ENCODE results near the gene LDAF1. TPM values are rescaled to one million over a fixed set of nuclear protein-coding genes. Genes with fewer than 3 reads are reported as not detected.
"Not testable (repeated sequence)": the region's sequence is repeated elsewhere in the genome, so short reads cannot be mapped to it uniquely, and the experiment has no call there.

The LDAF1 gene
- total RNA-seq (2014; rRNA removed) (3.6 and 11.5 TPM in 2 replicates), Bru-seq, nascent RNA (percentile 61 among the genes with signal in this experiment), BruChase-seq, experiment 1, labeled RNA remaining after a 6-hour chase (percentile 64 among the genes with signal in this experiment), BruChase-seq, experiment 2, labeled RNA remaining after a 2-hour chase (percentile 57 among the genes with signal in this experiment)
- long read RNA-seq, transcript TMEM159-202 (5 exons, 1,812 nt): minor isoform, 12 of 40 reads
- long read RNA-seq, transcript TMEM159-201 (5 exons, 2,014 nt): major isoform, 18 of 40 reads
- long read RNA-seq, partial matches to known transcripts: 1 of 40 reads
- long read RNA-seq, other reads (novel, unspliced or antisense): 7 of 40 reads

- Histone ChIP-seq H3K4me3 (ENCODE audit: low read length) (peak within 1 kb of the TSS; percentile 87), H3K36me3 (ENCODE audit: low read depth, low read length) (no peaks in the 10 kb centered on the region), H2AFZ (ENCODE audit: low read length) (peak within 1 kb of the TSS; percentile 87), H3K27ac (ENCODE audit: low read length) (peak within 1 kb of the TSS; percentile 36), H3K9me2 (replicated peaks; ENCODE audit: low read length) (no peaks in the 10 kb centered on the region), H3K4me2 (ENCODE audit: low read length) (peak within 1 kb of the TSS; percentile 99), H3K9ac (ENCODE audit: low read length) (peak within 1 kb of the TSS; percentile 72), H3K9me3 (ENCODE audit: low read length) (no peaks in the 10 kb centered on the region), H4K20me1 (ENCODE audit: low read length) (no peaks in the 10 kb centered on the region; the same call in 1 of the 2 replicates), H3K79me2 (ENCODE audit: low read length) (peaks cover 12% of the 10 kb centered on the region), H3F3A (ENCODE audit: low read length, unreplicated experiment) (no peaks in the 10 kb centered on the region), H3K4me1 (ENCODE audit: insufficient read depth, low read length) (peaks cover 39% of the 10 kb centered on the region), H3K27me3 (ENCODE audit: low read length) (no peaks in the 10 kb centered on the region)
- ChIA-PET POLR2A (ENCODE audit: unreplicated experiment) (interaction anchor here (0.5 to 0.7 kb wide), 3 partner anchors 11 to 145 kb away, joined by 4 to 8 read pairs (median 5); no protein-coding TSS in a partner anchor), CTCF (interaction anchor here (1.5 to 1.6 kb wide), 2 partner anchors 30 to 142 kb away, joined by 4 to 10 read pairs; no protein-coding TSS in a partner anchor)
- intact Hi-C loops (cut with micrococcal nuclease): loop anchor here (5.0 kb wide), 1 partner anchor 1164 kb away; no protein-coding TSS in a partner anchor
- no peak for TF ChIP-seq EZH2 (IDR thresholded peaks at IDR 0.05; ENCODE audit: low read length, unreplicated experiment)
- ATAC-seq: peak; percentile 90
- TSS peak; percentile 40 for BruUV-seq (replicated peaks)
- peak; percentile 76 for DNase-seq
These were observed at the start of gene LDAF1 for GRCh38 chr16:21158208-21159110. TSS of gene LDAF1 (plus strand) at chr16:21158674. CDS start at chr16:21161183, 2,509 bp downstream.

- H3K27ac ChIP-seq (ENCODE audit: low read length); H3K79me2 ChIP-seq (ENCODE audit: low read length); H2AFZ ChIP-seq (ENCODE audit: low read length); CTCF ChIA-PET; H4K20me1 ChIP-seq (ENCODE audit: low read length); BruUV-seq (replicated peaks); H3K9me2 ChIP-seq (replicated peaks; ENCODE audit: low read length); H3K9ac ChIP-seq (ENCODE audit: low read length); H3K36me3 ChIP-seq (ENCODE audit: low read depth, low read length); POLR2A ChIA-PET (ENCODE audit: unreplicated experiment); H3K4me3 ChIP-seq (ENCODE audit: low read length); DNase-seq; H3K4me1 ChIP-seq (ENCODE audit: insufficient read depth, low read length); ATAC-seq; H3K4me2 ChIP-seq (ENCODE audit: low read length); H3K9me3 ChIP-seq (ENCODE audit: low read length); H3K27me3 ChIP-seq (ENCODE audit: low read length); H3F3A ChIP-seq (ENCODE audit: low read length, unreplicated experiment); intact Hi-C loops (cut with micrococcal nuclease): not testable (repeated sequence)
These were observed 42.9 kb upstream of the LDAF1 start for GRCh38 chr16:21115551-21115950.

GRCh38 chr16:21116148-21116693 is 42.3 kb upstream of the LDAF1 start:
- Histone ChIP-seq H3K4me2 (ENCODE audit: low read length) (no peak overlapping the region), H3K36me3 (ENCODE audit: low read depth, low read length) (no peaks in the 10 kb centered on the region), H3K79me2 (ENCODE audit: low read length) (no peaks in the 10 kb centered on the region), H3F3A (ENCODE audit: low read length, unreplicated experiment) (no peaks in the 10 kb centered on the region), H3K4me3 (ENCODE audit: low read length) (no peak overlapping the region), H3K9me2 (replicated peaks; ENCODE audit: low read length) (no peaks in the 10 kb centered on the region), H3K9me3 (ENCODE audit: low read length) (no peaks in the 10 kb centered on the region), H3K27ac (ENCODE audit: low read length) (no peak overlapping the region), H3K9ac (ENCODE audit: low read length) (no peak overlapping the region), H2AFZ (ENCODE audit: low read length) (no peak overlapping the region), H3K4me1 (ENCODE audit: insufficient read depth, low read length) (no peaks in the 10 kb centered on the region), H3K27me3 (ENCODE audit: low read length) (no peaks in the 10 kb centered on the region), H4K20me1 (ENCODE audit: low read length) (no peaks in the 10 kb centered on the region)
- intact Hi-C loops (cut with micrococcal nuclease): no loop called here
- no peak for TF ChIP-seq EZH2phosphoT487 (IDR thresholded peaks at IDR 0.05; ENCODE audit: borderline replicate concordance, low read length)
- no peak for TF ChIP-seq EZH2 (IDR thresholded peaks at IDR 0.05; ENCODE audit: low read length, unreplicated experiment)
- no peak for TF ChIP-seq CTCF (conservative IDR thresholded peaks at IDR 0.05; ENCODE audit: low read depth, low read length)
- no peak for DNase-seq
- no TSS peak for BruUV-seq (replicated peaks)
- ChIA-PET POLR2A (ENCODE audit: unreplicated experiment) (no interaction called here), CTCF (no interaction called here)
- ATAC-seq: no peak
